OCI-LY1 (cell line): ENCODE results near the gene OARD1.

ENCODE experiments used
- H2AFZ ChIP-seq: fragments of 200-600 bp; sonication (generic), shearing (Covaris generic); 2 replicates; pipeline ENCODE4 v1.6.0; 2014; ENCODE audit warnings: antibody characterized with exemption, mild to moderate bottlenecking, low read length
- H3F3A ChIP-seq: fragments of 200-600 bp; sonication (generic), shearing (Covaris generic); 2 replicates; pipeline ENCODE4 v1.6.0; 2014; ENCODE audit warnings: mild to moderate bottlenecking, antibody characterized with exemption, low read length, moderate library complexity; ENCODE audit not compliant: insufficient read depth
- H3K27ac ChIP-seq: fragments of 200-600 bp; sonication (generic); 2 replicates; pipeline ENCODE4 v1.5.1; 2014; ENCODE audit warnings: low read length, mixed run types, mild to moderate bottlenecking, low read depth; ENCODE audit not compliant: poor library complexity, severe bottlenecking
- H3K27me3 ChIP-seq: fragments of 200-600 bp; sonication (generic); 2 replicates; pipeline ENCODE4 v1.6.0; 2014; ENCODE audit warnings: antibody characterized with exemption, mild to moderate bottlenecking, low read length, moderate library complexity; ENCODE audit not compliant: insufficient read depth
- H3K36me3 ChIP-seq: fragments of 200-600 bp; sonication (generic); 2 replicates; pipeline ENCODE4 v1.6.1; 2014; ENCODE audit warnings: mild to moderate bottlenecking, antibody characterized with exemption, low read length, moderate library complexity, mixed read lengths; ENCODE audit not compliant: insufficient read depth
- H3K4me1 ChIP-seq: fragments of 200-600 bp; sonication (generic); 2 replicates; pipeline ENCODE4 v1.5.1; 2014; ENCODE audit warnings: mild to moderate bottlenecking, low read length, moderate library complexity; ENCODE audit not compliant: insufficient read depth, severe bottlenecking
- H3K4me2 ChIP-seq: fragments of 200-600 bp; sonication (generic), shearing (Covaris generic); 2 replicates; pipeline ENCODE4 v1.6.1; 2014; ENCODE audit warnings: low read length
- H3K4me3 ChIP-seq: fragments of 200-600 bp; sonication (generic); 2 replicates; pipeline ENCODE4 v1.5.1; 2014; ENCODE audit warnings: low read length, low read depth, mild to moderate bottlenecking, mixed read lengths; ENCODE audit not compliant: poor library complexity, severe bottlenecking
- H3K79me2 ChIP-seq: fragments of 200-600 bp; shearing (Covaris generic); 2 replicates; pipeline ENCODE4 v1.6.1; 2016; ENCODE audit warnings: mixed run types, low read length, mixed read lengths; ENCODE audit not compliant: insufficient read depth
- H3K9ac ChIP-seq: fragments of 200-600 bp; sonication (generic), shearing (Covaris generic); 2 replicates; pipeline ENCODE4 v1.6.1; 2014; ENCODE audit warnings: mild to moderate bottlenecking, low read length, mixed read lengths
- H3K9me2 ChIP-seq: fragments of 200-600 bp; sonication (generic), shearing (Covaris generic); 2 replicates; pipeline ENCODE4 v1.6.1; 2014; ENCODE audit warnings: low read depth, mild to moderate bottlenecking, low read length, mixed read lengths
- H3K9me3 ChIP-seq: fragments of 200-600 bp; shearing (Covaris generic); 2 replicates; pipeline ENCODE4 v1.6.1; 2014; ENCODE audit warnings: low read length, mixed read lengths
- H4K20me1 ChIP-seq: fragments of 200-600 bp; sonication (generic), shearing (Covaris generic); 2 replicates; pipeline ENCODE4 v1.6.0; 2016; ENCODE audit warnings: mild to moderate bottlenecking, low read length; ENCODE audit not compliant: insufficient read depth
- CTCF ChIP-seq: fragments of 200-600 bp; sonication (generic), shearing (Covaris generic); IDR thresholded peaks from 2 replicates; pipeline ENCODE4 v1.5.1; 2017; ENCODE audit warnings: mild to moderate bottlenecking, antibody characterized with exemption, low read length, moderate library complexity, mixed read lengths
- EZH2 ChIP-seq: fragments of 200-600 bp; sonication (generic), shearing (Covaris generic); IDR thresholded peaks from 2 replicates; pipeline ENCODE4 v1.8.0; 2017; ENCODE audit warnings: borderline replicate concordance, mixed run types, mild to moderate bottlenecking, antibody characterized with exemption, low read length, moderate library complexity, mixed read lengths

Gene OARD1

DNA sequence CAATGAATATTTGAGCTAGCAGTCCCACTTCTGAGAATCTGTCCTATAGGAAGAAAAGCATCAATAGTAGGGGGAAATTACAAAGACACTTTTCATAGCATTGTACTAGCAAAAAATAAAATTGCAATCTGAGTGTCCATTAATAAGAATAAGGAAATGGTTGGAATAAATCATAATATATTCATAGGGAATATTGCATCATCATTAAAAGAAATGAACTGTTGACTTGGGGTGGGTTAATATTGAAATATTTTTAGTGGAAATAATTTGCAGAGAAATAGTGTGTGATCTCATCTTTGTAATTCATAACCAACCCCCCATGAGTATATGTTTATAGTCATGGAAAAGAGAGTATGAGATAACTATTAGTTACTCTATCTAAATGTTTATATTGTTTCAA is 13.0 kb upstream of the OARD1 start:
- Histone ChIP-seq H3F3A (no peaks in the 10 kb centered on the region), H3K9ac (no peak overlapping the region)

GRCh38 chr6:41083072-41083471 is 10.9 kb upstream of the OARD1 start:
- H3F3A ChIP-seq: no peaks in the 10 kb centered on the region
- H3K4me3 ChIP-seq: no peak overlapping the region
- peaks cover 22% of the 10 kb centered on the region for H3K79me2 ChIP-seq
- H4K20me1 ChIP-seq: peaks cover 6% of the 10 kb centered on the region; the same call in 1 of the 2 replicates
- H3K4me2 ChIP-seq: no peak overlapping the region
- H2AFZ ChIP-seq: no peak overlapping the region
- no peak for TF ChIP-seq CTCF
- TF ChIP-seq EZH2: no peak
- H3K9me3 ChIP-seq: no peaks in the 10 kb centered on the region
- H3K27me3 ChIP-seq: no peaks in the 10 kb centered on the region
- no peaks in the 10 kb centered on the region for H3K9me2 ChIP-seq
- H3K27ac ChIP-seq: no peak overlapping the region
- H3K36me3 ChIP-seq: peaks cover 98% of the 10 kb centered on the region
- peaks cover 24% of the 10 kb centered on the region for H3K4me1 ChIP-seq
- H3K9ac ChIP-seq: no peak overlapping the region

More for the DNA sequence above, 13.0 kb upstream of the OARD1 start:
- no peak overlapping the region for H3K4me3 ChIP-seq
- peaks cover 95% of the 10 kb centered on the region for H3K36me3 ChIP-seq
- H3K9me2 ChIP-seq: no peaks in the 10 kb centered on the region
- H3K79me2 ChIP-seq: 0 out of 2 replicates have a peak, but pooled peaks cover 1% of the 10 kb centered on the region
- no peaks in the 10 kb centered on the region for H3K9me3 ChIP-seq
- peaks cover 6% of the 10 kb centered on the region; the same call in 1 of the 2 replicates for H4K20me1 ChIP-seq
- H3K27me3 ChIP-seq: no peaks in the 10 kb centered on the region
- peaks cover 3% of the 10 kb centered on the region for H3K4me1 ChIP-seq
- H2AFZ ChIP-seq: no peak overlapping the region
- no peak overlapping the region for H3K4me2 ChIP-seq
- H3K27ac ChIP-seq: no peak overlapping the region
- no peak for TF ChIP-seq CTCF
- TF ChIP-seq EZH2: no peak

GRCh38 chr6:41080621-41081020 is 8.5 kb upstream of the OARD1 start:
- peaks cover 47% of the 10 kb centered on the region for H3K79me2 ChIP-seq
- H3K27ac ChIP-seq: peak overlapping the region; percentile 54
- no peak overlapping the region for H3K9ac ChIP-seq
- H3K9me2 ChIP-seq: no peaks in the 10 kb centered on the region
- no peak overlapping the region for H3K4me3 ChIP-seq
- H3K4me1 ChIP-seq: peaks cover 48% of the 10 kb centered on the region
- no peak overlapping the region for H3K4me2 ChIP-seq
- H3K27me3 ChIP-seq: no peaks in the 10 kb centered on the region
- H3F3A ChIP-seq: no peaks in the 10 kb centered on the region
- H3K36me3 ChIP-seq: peaks cover 75% of the 10 kb centered on the region
- 0 out of 2 replicates have a peak, but pooled peaks cover 5% of the 10 kb centered on the region for H4K20me1 ChIP-seq
- no peak overlapping the region for H2AFZ ChIP-seq
- no peaks in the 10 kb centered on the region for H3K9me3 ChIP-seq
- TF ChIP-seq EZH2 (no peak), CTCF (no peak)
